Fibroblast of lung (primary cell): ENCODE data around the gene FLT3. TPM values are rescaled to one million over a fixed set of nuclear protein-coding genes. Genes with fewer than 3 reads are reported as not detected.
A peak's percentile ranks its signal among the peaks of the same experiment; 100 is the strongest.

ENCODE experiments used
- DNase-seq, 2 donors: peaks; one replicate each; pipeline versions ENCODE4 v3.0.0 to v3.0.0-alpha.2; 2010; ENCODE audit warnings: low read depth in 2 of 2
- H2AFZ ChIP-seq: 2 replicates; pipeline ENCODE4 v1.5.1; 2012; ENCODE audit warnings: low read length, control low read depth, inconsistent platforms
- H3K27ac ChIP-seq: 2 replicates; pipeline ENCODE4 v1.5.1; 2011; ENCODE audit warnings: low read length, control low read depth; ENCODE audit not compliant: insufficient read depth
- H3K27me3 ChIP-seq: 2 replicates; pipeline ENCODE4 v1.5.1; 2011; ENCODE audit warnings: mild to moderate bottlenecking, low read length; ENCODE audit not compliant: control insufficient read depth, insufficient read depth
- H3K36me3 ChIP-seq: 2 replicates; pipeline ENCODE4 v1.5.1; 2011; ENCODE audit warnings: low read length; ENCODE audit not compliant: control insufficient read depth, insufficient read depth
- H3K4me1 ChIP-seq: 2 replicates; pipeline ENCODE4 v1.5.1; 2011; ENCODE audit warnings: low read length; ENCODE audit not compliant: control insufficient read depth, insufficient read depth; ENCODE audit errors: extremely low read depth
- H3K4me2 ChIP-seq: 2 replicates; pipeline ENCODE4 v1.5.1; 2011; ENCODE audit warnings: low read length, control low read depth; ENCODE audit not compliant: insufficient read depth; ENCODE audit errors: extremely low read depth
- H3K4me3 ChIP-seq, 4 experiments: fragments of 200-600 bp in 1 of 4; sonication (generic) in 1 of 4; replicated peaks in 1 of 4; 2 replicates each; pipeline ENCODE4 v1.5.1; 2011 to 2016; ENCODE audit warnings: low read length in 4 of 4, low read depth in 3 of 4, mild to moderate bottlenecking in 3 of 4, control low read depth in 2 of 4, inconsistent platforms in 1 of 4, mixed read lengths in 1 of 4; ENCODE audit not compliant: insufficient read depth in 1 of 4; ENCODE audit errors: control extremely low read depth in 1 of 4
- H3K79me2 ChIP-seq: 2 replicates; pipeline ENCODE4 v1.5.1; 2012; ENCODE audit warnings: mild to moderate bottlenecking, low read length, inconsistent platforms; ENCODE audit not compliant: control insufficient read depth, insufficient read depth
- H3K9ac ChIP-seq: 2 replicates; pipeline ENCODE4 v1.5.1; 2011; ENCODE audit warnings: mild to moderate bottlenecking, low read length, control low read depth; ENCODE audit not compliant: insufficient read depth
- H3K9me3 ChIP-seq: 2 replicates; pipeline ENCODE4 v1.5.1; 2012; ENCODE audit warnings: low read depth, low read length; ENCODE audit not compliant: control insufficient read depth, insufficient read depth
- H4K20me1 ChIP-seq: 2 replicates; pipeline ENCODE4 v1.5.1; 2011; ENCODE audit warnings: low read length; ENCODE audit not compliant: control insufficient read depth, insufficient read depth; ENCODE audit errors: extremely low read depth
- EZH2 ChIP-seq: IDR thresholded peaks from 2 replicates; pipeline ENCODE4 v1.5.1; 2012; ENCODE audit warnings: low read length, control low read depth, mild to moderate bottlenecking; ENCODE audit errors: missing control alignments
- polyA plus RNA-seq, 2 donors: library from polyadenylated mRNA; depleted of rRNA in 1 of 2; stranded (reverse) in 1 of 2; unstranded in 1 of 2; fragments of >200 nt; gene quantifications; 2 replicates each; pipeline ENCODE4 v1.2.1, GENCODE V29; 2011 to 2012; ENCODE audit warnings: missing spikeins in 1 of 2
- total RNA-seq: library from RNA; depleted of rRNA; stranded (reverse); fragments of >200 nt; gene quantifications from 2 replicates; pipeline ENCODE4 v1.2.1, GENCODE V29; 2014
- TF ChIP-seq, protein P1 (sequence below), 2 donors: IDR thresholded peaks in 1 of 2; conservative IDR thresholded peaks in 1 of 2; 1 replicate in 1 of 2; 2 replicates in 1 of 2; pipeline ENCODE4 v1.5.1; 2011 to 2012; ENCODE audit warnings: low read length in 2 of 2, control low read depth in 1 of 2, inconsistent platforms in 1 of 2, low read depth in 1 of 2, mild to moderate bottlenecking in 1 of 2

The FLT3 gene
- total and polyA plus RNA-seq, 2 donors (not counting 1 experiment from before 2014, with no cell fraction given): not detected

DNA sequence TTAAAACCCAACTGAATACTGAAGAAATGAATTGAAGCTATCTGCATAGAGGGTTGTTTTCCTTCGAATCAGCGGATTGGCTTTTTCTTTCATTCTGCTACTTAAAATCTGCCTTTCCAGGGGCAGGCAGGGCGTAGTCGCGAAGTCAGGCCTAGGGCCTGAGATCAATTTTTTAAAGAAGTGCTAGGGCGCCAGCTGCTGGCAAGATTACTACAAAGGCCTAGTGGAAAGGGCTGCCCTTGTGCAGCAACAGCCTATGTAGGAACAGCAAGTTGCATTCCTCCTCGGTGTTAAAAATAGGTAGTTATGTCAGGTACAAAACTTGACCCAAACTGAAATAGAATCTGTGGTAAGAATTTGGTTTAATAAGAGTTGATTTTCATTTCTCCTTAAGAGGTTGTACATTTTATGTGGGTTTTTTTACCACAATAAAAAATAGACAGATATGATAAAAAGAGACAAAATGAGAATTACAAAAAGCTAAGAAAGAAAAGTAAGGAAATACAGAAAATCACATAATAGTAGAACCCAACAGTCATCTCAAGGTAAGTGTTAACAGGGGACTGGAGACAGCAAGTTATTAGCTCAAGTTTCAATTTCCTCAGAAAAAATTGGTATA is 102.4 kb downstream of the FLT3 start:
- no peaks in the 10 kb centered on the region for H3K4me1 ChIP-seq
- H3K27me3 ChIP-seq: no peaks in the 10 kb centered on the region
- peak; percentile 15 to 34 for DNase-seq
- no peak overlapping the region for H3K27ac ChIP-seq
- no peak overlapping the region for H3K4me3 ChIP-seq
- H3K9ac ChIP-seq: no peak overlapping the region
- no peaks in the 10 kb centered on the region for H3K79me2 ChIP-seq
- H4K20me1 ChIP-seq: no peaks in the 10 kb centered on the region
- no peaks in the 10 kb centered on the region for H3K36me3 ChIP-seq
- H3K4me2 ChIP-seq: no peak overlapping the region
- no peak overlapping the region for H2AFZ ChIP-seq
- H3K9me3 ChIP-seq: no peaks in the 10 kb centered on the region
- TF ChIP-seq, protein P1, sequence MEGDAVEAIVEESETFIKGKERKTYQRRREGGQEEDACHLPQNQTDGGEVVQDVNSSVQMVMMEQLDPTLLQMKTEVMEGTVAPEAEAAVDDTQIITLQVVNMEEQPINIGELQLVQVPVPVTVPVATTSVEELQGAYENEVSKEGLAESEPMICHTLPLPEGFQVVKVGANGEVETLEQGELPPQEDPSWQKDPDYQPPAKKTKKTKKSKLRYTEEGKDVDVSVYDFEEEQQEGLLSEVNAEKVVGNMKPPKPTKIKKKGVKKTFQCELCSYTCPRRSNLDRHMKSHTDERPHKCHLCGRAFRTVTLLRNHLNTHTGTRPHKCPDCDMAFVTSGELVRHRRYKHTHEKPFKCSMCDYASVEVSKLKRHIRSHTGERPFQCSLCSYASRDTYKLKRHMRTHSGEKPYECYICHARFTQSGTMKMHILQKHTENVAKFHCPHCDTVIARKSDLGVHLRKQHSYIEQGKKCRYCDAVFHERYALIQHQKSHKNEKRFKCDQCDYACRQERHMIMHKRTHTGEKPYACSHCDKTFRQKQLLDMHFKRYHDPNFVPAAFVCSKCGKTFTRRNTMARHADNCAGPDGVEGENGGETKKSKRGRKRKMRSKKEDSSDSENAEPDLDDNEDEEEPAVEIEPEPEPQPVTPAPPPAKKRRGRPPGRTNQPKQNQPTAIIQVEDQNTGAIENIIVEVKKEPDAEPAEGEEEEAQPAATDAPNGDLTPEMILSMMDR (conservative IDR thresholded peaks at IDR 0.05 in 1 of 2, IDR thresholded peaks at IDR 0.05 in 1 of 2; ENCODE audit: low read depth in 1 of 2, low read length in 2 of 2): peak in 1 of 2 donors; percentile 45
- no peak for TF ChIP-seq EZH2

DNA sequence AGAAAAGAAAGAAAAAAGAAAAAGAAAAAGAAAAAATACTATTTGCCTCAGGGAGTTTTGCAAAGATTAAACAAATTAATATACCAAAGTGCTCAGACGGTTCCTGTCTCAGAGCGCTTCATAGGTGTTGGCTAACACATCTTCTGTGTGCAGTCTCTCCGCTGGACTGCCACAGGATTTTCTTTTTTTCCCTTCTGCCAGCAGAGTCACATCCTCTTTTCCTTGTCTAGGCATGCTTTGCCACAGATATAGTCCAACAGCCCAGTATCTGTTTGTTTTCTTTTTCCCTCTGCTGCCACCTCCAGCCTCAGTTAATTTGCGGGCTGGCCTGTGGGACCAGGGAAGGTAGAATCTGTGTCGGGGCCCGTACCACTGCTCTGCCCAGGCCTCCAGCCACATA is 108.5 kb downstream of the FLT3 start:
- H3K4me2 ChIP-seq: no peak overlapping the region
- no peaks in the 10 kb centered on the region for H3K9me3 ChIP-seq
- H3K4me1 ChIP-seq: no peaks in the 10 kb centered on the region
- no peak overlapping the region for H3K27ac ChIP-seq
- no peaks in the 10 kb centered on the region for H3K27me3 ChIP-seq
- H3K4me3 ChIP-seq: no peak overlapping the region
- no peak for DNase-seq
- H4K20me1 ChIP-seq: no peaks in the 10 kb centered on the region
- no peak overlapping the region for H2AFZ ChIP-seq
- H3K9ac ChIP-seq: no peak overlapping the region
- no peaks in the 10 kb centered on the region for H3K79me2 ChIP-seq
- no peaks in the 10 kb centered on the region for H3K36me3 ChIP-seq
- no peak for TF ChIP-seq EZH2
- TF ChIP-seq, protein P1 (conservative IDR thresholded peaks at IDR 0.05 in 1 of 2, IDR thresholded peaks at IDR 0.05 in 1 of 2; ENCODE audit: low read depth in 1 of 2, low read length in 2 of 2): no peak

DNA sequence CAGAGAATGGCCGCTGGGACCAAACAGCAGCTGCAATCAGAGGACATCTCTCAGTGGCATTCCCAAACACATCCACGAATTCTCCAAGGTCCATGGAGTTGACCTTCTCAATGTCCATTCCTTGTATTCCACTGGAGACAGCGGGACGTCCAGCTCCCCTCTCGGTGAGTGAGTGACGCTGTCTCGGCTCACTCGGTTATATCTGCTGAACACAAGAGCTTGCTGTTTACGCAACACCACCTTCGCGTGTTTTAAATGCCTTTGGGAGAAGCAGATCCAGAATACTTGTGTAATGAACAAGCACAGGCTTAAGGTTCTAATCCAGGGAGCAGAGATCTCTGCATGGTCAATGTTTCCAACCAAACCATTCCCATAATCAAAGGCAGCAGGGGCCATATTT is 111.9 kb downstream of the FLT3 start, which contains the start of gene URAD:
TSS of gene URAD (minus strand) at position 174 of the 400 bp plus-strand sequence. CDS start at position 118, 56 bp downstream.
- no peaks in the 10 kb centered on the region for H3K9me3 ChIP-seq
- no peak within 1 kb of the TSS for H2AFZ ChIP-seq
- no peak for DNase-seq
- no peaks in the 10 kb centered on the region for H3K79me2 ChIP-seq
- no peak within 1 kb of the TSS for H3K4me3 ChIP-seq
- no peak within 1 kb of the TSS for H3K27ac ChIP-seq
- no peaks in the 10 kb centered on the region for H3K27me3 ChIP-seq
- no peak within 1 kb of the TSS for H3K4me2 ChIP-seq
- TF ChIP-seq EZH2: no peak
- TF ChIP-seq, protein P1 (conservative IDR thresholded peaks at IDR 0.05 in 1 of 2, IDR thresholded peaks at IDR 0.05 in 1 of 2; ENCODE audit: low read depth in 1 of 2, low read length in 2 of 2): no peak
- H3K4me1 ChIP-seq: no peaks in the 10 kb centered on the region
- H3K36me3 ChIP-seq: no peaks in the 10 kb centered on the region
- no peaks in the 10 kb centered on the region for H4K20me1 ChIP-seq
- H3K9ac ChIP-seq: no peak within 1 kb of the TSS
